K562 (cell line): ENCODE data around the gene FRK. TPM values are rescaled to one million over a fixed set of nuclear protein-coding genes. Genes with fewer than 3 reads are reported as not detected.

Source experiments
- ESRRB ChIP-seq: fragments of 250-450 bp; sonication (Bioruptor Pico); IDR thresholded peaks from 2 replicates; pipeline ENCODE4 v1.5.0; 2020; ENCODE audit warnings: mild to moderate bottlenecking, moderate library complexity, borderline replicate concordance
- FOXA3 ChIP-seq, 2 experiments: fragments of 450-650 bp in 1 of 2; sonication (generic) in 1 of 2; formaldehyde crosslinking; IDR thresholded peaks in 1 of 2; conservative IDR thresholded peaks in 1 of 2; 2 replicates each; pipeline versions ENCODE4 v1.4.0 to v1.8.0; 2020 to 2022; ENCODE audit warnings: mild to moderate bottlenecking in 2 of 2, missing genetic modification reagents in 1 of 2
- KDM4B ChIP-seq, 2 experiments: fragments of 450-650 bp in 1 of 2; sonication (generic) in 1 of 2; IDR thresholded peaks; 2 replicates each; pipeline ENCODE4 v1.6.1; 2016 to 2017; ENCODE audit warnings: borderline replicate concordance in 2 of 2, antibody characterized with exemption in 1 of 2, low read depth in 1 of 2, mild to moderate bottlenecking in 1 of 2
- OTX1 ChIP-seq: fragments of 450-650 bp; formaldehyde crosslinking; IDR thresholded peaks from 2 replicates; pipeline ENCODE4 v1.4.0; 2022; ENCODE audit warnings: mild to moderate bottlenecking
- POLR2A ChIP-seq: fragments of 450-650 bp; conservative IDR thresholded peaks from 2 replicates; pipeline ENCODE4 v1.6.1; 2016
- RB1 ChIP-seq: fragments of 450-650 bp; IDR thresholded peaks from 2 replicates; pipeline ENCODE4 v1.6.1; 2017; ENCODE audit warnings: low read depth, mild to moderate bottlenecking
- RBM17 ChIP-seq: fragments of 200-400 bp; formaldehyde crosslinking; IDR thresholded peaks from 2 replicates; pipeline ENCODE4 v1.6.1; 2017; ENCODE audit warnings: low read depth, mild to moderate bottlenecking, low read length, borderline replicate concordance
- RCOR1 ChIP-seq, 2 experiments: IDR thresholded peaks; 2 replicates each; pipeline ENCODE4 v1.6.1; 2012; ENCODE audit warnings: low read depth in 2 of 2, low read length in 2 of 2, borderline replicate concordance in 1 of 2, improper control_type of control experiment in 1 of 2
- U2AF2 ChIP-seq: fragments of 200-400 bp; formaldehyde crosslinking; optimal IDR thresholded peaks from 2 replicates; pipeline ENCODE3; 2017; ENCODE audit warnings: low read depth, mild to moderate bottlenecking, low read length
- ZEB2 ChIP-seq: fragments of 450-650 bp; IDR thresholded peaks from 2 replicates; pipeline ENCODE4 v1.6.1; 2016
- ZNF408 ChIP-seq: fragments of 250-450 bp; sonication (Bioruptor Pico); IDR thresholded peaks from 2 replicates; pipeline ENCODE4 v1.4.0; 2020; ENCODE audit warnings: low read depth, mild to moderate bottlenecking, moderate library complexity
- polyA plus RNA-seq, 8 experiments: library from polyadenylated mRNA; depleted of rRNA in 4 of 8; stranded (reverse) in 5 of 8; unstranded in 3 of 8; fragments of >200 nt; fragmentation: Nextera tagmentation in 2 of 8; fragmentation: Illumina TruSeq in 1 of 8; extraction: Ambion mirVana in 2 of 8; extraction: Trizol in 1 of 8; gene quantifications; 2 replicates each; pipeline versions ENCODE4 v1.2.1 to v1.2.3, GENCODE V29; 2011 to 2014; ENCODE audit warnings: inconsistent platforms in 1 of 8, missing spikeins in 1 of 8
- total RNA-seq, 7 experiments: library from RNA; depleted of rRNA in 6 of 7; stranded (reverse); fragments of >200 nt in 6 of 7; fragmentation: Illumina TruSeq in 2 of 7; extraction: Trizol in 2 of 7; gene quantifications; 2 replicates each; pipeline versions ENCODE4 v1.2.1 to v1.2.3, GENCODE V29; 2011 to 2021; ENCODE audit warnings: low replicate concordance in 1 of 7
- TF ChIP-seq, protein P1 (sequence below): fragments of 450-650 bp; IDR thresholded peaks from 2 replicates; pipeline ENCODE4 v1.6.1; 2018; ENCODE audit warnings: mild to moderate bottlenecking, low read depth; ENCODE audit not compliant: partially characterized antibody
- TF ChIP-seq, protein P2 (sequence below): IDR thresholded peaks from 2 replicates; pipeline ENCODE4 v1.6.1; 2011; ENCODE audit warnings: borderline replicate concordance, low read depth, mild to moderate bottlenecking, moderate library complexity, low read length; ENCODE audit not compliant: insufficient read depth, poor library complexity, severe bottlenecking
- TF ChIP-seq, protein P3 (sequence below): fragments of 250-450 bp; sonication (Bioruptor Pico); IDR thresholded peaks from 2 replicates; pipeline ENCODE4 v1.5.0; 2021; ENCODE audit warnings: mild to moderate bottlenecking, moderate library complexity

The FRK gene
- total and polyA plus RNA-seq, 9 of the 15 experiments (the other 6 are each of a cell fraction or from before 2014, with no cell fraction given): 0.01 to 0.29 (median 0.09) TPM

DNA sequence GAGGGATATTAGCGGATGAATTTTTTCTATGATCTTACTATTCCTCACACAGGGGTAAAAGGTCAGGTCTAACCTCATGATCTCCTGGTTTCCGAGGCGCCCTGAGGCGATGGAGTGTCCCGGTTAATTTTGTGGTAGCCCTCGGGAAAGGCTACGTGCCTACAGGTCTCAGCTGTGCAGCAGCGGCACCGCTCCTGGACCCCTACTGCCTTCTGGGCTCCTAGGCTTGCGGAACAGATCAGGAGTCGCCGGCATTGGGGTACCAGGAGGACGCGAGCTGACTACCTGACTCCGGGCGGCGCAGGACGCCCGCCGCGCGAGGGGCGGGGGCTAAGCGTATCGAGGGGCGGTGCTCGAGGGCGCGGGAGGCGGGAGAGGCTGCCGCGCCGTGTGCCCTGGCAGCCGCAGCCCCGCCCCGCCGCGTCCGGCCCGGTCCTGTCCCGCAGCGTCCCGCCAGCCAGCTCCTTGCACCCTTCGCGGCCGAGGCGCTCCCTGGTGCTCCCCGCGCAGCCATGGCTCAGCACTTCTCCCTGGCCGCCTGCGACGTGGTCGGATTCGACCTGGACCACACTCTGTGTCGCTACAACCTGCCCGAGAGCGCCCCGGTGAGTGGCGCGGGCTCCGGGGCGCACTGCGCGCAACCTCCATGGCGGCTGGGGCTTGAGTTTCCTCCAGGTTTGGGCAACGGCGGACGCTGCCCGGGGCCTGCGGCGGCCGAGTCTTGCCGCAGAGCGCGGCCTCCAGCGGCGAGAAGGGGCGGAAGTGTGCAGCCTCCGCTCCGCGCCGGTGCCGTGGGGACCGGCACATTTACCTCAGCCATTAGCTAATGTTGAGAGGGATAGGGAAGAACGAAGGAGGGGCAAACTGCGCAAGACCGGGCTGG lies 40.0 kb upstream of the FRK start, which contains the start of gene NT5DC1 (continued):
- TF ChIP-seq POLR2A (peak; percentile 89), ZEB2 (0 out of 2 replicates have a peak, but pooled peaks have one; percentile 14), RCOR1 (IDR thresholded peaks at IDR 0.05; ENCODE audit: borderline replicate concordance in 1 of 2, low read depth in 2 of 2, low read length in 2 of 2) (no peak; a peak in 1 of 4 replicates), RBM17 (no peak), KDM4B (IDR thresholded peaks at IDR 0.05; ENCODE audit: borderline replicate concordance in 2 of 2, low read depth in 1 of 2) (peak in 1 of 2 experiments; percentile 65; a peak in 1 of 4 replicates), RB1 (peak; percentile 92), OTX1 (CRISPR knock-in tag) (no peak), ZNF408 (CRISPR knock-in tag) (no peak), ESRRB (CRISPR knock-in tag) (no peak), U2AF2 (no peak), FOXA3 (CRISPR knock-in tag; conservative IDR thresholded peaks at IDR 0.05 in 1 of 2, IDR thresholded peaks at IDR 0.05 in 1 of 2) (no peak)
- TF ChIP-seq, protein P1, sequence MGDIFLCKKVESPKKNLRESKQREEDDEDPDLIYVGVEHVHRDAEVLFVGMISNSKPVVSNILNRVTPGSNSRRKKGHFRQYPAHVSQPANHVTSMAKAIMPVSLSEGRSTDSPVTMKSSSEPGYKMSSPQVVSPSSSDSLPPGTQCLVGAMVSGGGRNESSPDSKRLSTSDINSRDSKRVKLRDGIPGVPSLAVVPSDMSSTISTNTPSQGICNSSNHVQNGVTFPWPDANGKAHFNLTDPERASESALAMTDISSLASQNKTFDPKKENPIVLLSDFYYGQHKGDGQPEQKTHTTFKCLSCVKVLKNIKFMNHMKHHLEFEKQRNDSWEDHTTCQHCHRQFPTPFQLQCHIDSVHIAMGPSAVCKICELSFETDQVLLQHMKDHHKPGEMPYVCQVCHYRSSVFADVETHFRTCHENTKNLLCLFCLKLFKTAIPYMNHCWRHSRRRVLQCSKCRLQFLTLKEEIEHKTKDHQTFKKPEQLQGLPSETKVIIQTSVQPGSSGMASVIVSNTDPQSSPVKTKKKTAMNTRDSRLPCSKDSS: no peak
- TF ChIP-seq, protein P2, sequence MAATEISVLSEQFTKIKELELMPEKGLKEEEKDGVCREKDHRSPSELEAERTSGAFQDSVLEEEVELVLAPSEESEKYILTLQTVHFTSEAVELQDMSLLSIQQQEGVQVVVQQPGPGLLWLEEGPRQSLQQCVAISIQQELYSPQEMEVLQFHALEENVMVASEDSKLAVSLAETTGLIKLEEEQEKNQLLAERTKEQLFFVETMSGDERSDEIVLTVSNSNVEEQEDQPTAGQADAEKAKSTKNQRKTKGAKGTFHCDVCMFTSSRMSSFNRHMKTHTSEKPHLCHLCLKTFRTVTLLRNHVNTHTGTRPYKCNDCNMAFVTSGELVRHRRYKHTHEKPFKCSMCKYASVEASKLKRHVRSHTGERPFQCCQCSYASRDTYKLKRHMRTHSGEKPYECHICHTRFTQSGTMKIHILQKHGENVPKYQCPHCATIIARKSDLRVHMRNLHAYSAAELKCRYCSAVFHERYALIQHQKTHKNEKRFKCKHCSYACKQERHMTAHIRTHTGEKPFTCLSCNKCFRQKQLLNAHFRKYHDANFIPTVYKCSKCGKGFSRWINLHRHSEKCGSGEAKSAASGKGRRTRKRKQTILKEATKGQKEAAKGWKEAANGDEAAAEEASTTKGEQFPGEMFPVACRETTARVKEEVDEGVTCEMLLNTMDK: peak; percentile 25
- TF ChIP-seq, protein P3, sequence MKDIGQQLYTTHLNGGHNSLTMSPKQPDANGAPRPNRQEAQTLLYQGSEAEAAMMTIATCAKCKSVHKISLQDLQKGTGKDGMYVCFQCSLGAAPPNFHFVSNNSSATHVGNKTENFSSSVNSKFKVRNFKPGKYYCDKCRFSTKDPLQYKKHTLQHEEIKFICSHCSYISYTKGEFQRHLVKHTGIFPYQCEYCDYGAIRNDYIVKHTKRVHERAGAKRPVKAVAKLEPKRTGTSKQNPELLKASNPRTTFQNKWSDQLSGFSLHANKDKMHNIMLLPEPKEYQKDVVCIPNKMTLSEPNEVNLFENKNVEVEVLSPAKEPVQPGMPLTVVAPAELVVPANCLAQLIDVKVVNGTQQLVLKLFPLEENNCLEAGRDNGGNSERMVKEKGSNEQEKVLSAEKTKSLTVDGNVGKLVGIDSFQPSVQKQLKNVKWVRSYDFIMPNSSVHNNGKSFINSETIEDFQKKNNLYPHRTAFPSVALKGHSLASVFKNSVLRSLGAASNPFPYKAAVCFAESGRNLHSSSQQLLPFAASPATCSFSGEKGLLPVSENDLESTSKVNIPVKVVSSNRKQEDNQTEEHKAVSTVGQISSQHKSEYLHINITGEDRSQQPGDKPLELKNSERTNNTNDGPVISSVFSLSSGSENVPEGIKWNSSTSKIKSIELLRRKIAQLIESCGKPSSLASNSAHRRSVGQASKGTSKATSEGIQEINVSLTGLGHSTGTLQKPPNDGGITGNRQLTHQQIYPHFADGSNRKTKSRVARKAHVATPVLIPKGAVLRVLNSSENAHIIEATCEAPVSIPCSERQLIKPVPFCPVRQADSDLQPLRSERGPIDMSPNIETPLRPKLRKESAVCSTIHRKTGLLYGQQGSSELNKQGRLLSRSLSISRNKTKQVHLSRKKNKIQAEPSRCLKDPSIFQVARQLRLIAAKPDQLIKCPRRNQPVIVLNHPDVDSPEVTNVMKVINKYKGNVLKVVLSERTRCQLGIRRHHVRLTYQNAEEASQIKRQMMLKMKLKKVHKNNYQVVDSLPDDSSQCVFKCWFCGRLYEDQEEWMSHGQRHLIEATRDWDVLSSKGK: no peak
